Measurements from ENCODE around the gene CRYGD.
"Not testable (repeated sequence)": the region's sequence is repeated elsewhere in the genome, so short reads cannot be mapped to it uniquely, and the experiment has no call there.

Gene CRYGD

GRCh38 chr2:208124013-208124715 is at the start of gene CRYGD:
CRYGD (minus strand) TSS chr2:208124524; CDS start chr2:208124473, 51 bp downstream.
- DNase-seq (ENCODE audit: low read depth in 3 of 3, low spot score in 1 of 3): not testable (repeated sequence)

- DNase-seq (ENCODE audit: low read depth in 3 of 3, low spot score in 1 of 3): no peak
Measured at GRCh38 chr2:208172125-208172524, 47.8 kb upstream of the CRYGD start.

- no peak for DNase-seq (ENCODE audit: low read depth in 3 of 3, low spot score in 1 of 3)
Measured at GRCh38 chr2:208164951-208165755, 40.8 kb upstream of the CRYGD start.

- DNase-seq (ENCODE audit: low read depth in 3 of 3, low spot score in 1 of 3): no peak
Measured at GRCh38 chr2:208163489-208163888, 39.2 kb upstream of the CRYGD start, which contains the start of gene CRYGA. CRYGA (minus strand) TSS chr2:208163589; CDS start chr2:208163556, 33 bp downstream.

GRCh38 chr2:208156439-208156838 is 32.1 kb upstream of the CRYGD start:
- DNase-seq (ENCODE audit: low read depth in 3 of 3, low spot score in 1 of 3): no peak

GRCh38 chr2:208153156-208153555 is 28.8 kb upstream of the CRYGD start:
- DNase-seq (ENCODE audit: low read depth in 3 of 3, low spot score in 1 of 3): no peak

- no peak for DNase-seq (ENCODE audit: low read depth in 3 of 3, low spot score in 1 of 3)
Measured at GRCh38 chr2:208150956-208151355, 26.6 kb upstream of the CRYGD start.

- no peak for DNase-seq (ENCODE audit: low read depth in 3 of 3, low spot score in 1 of 3)
Measured at GRCh38 chr2:208150094-208150493, 25.8 kb upstream of the CRYGD start.

GRCh38 chr2:208148803-208149202 is 24.5 kb upstream of the CRYGD start:
- no peak for DNase-seq (ENCODE audit: low read depth in 3 of 3, low spot score in 1 of 3)

- no peak for DNase-seq (ENCODE audit: low read depth in 3 of 3, low spot score in 1 of 3)
Measured at GRCh38 chr2:208147759-208148158, 23.4 kb upstream of the CRYGD start.

GRCh38 chr2:208147008-208147407 is 22.7 kb upstream of the CRYGD start:
- no peak for DNase-seq (ENCODE audit: low read depth in 3 of 3, low spot score in 1 of 3)

GRCh38 chr2:208146006-208146405 is 21.7 kb upstream of the CRYGD start, which contains the start of gene CRYGB:
CRYGB (minus strand) TSS chr2:208146158; CDS start chr2:208146120, 38 bp downstream.
- no peak for DNase-seq (ENCODE audit: low read depth in 3 of 3, low spot score in 1 of 3)

- DNase-seq (ENCODE audit: low read depth in 3 of 3, low spot score in 1 of 3): no peak
Measured at GRCh38 chr2:208142925-208143799, 18.8 kb upstream of the CRYGD start.

GRCh38 chr2:208142240-208142924 is 18.1 kb upstream of the CRYGD start:
- no peak for DNase-seq (ENCODE audit: low read depth in 3 of 3, low spot score in 1 of 3)

GRCh38 chr2:208139447-208139846 is 15.1 kb upstream of the CRYGD start:
- DNase-seq (ENCODE audit: low read depth in 3 of 3, low spot score in 1 of 3): no peak

- DNase-seq (ENCODE audit: low read depth in 3 of 3, low spot score in 1 of 3): not testable (repeated sequence)
Measured at GRCh38 chr2:208138334-208138733, 14.0 kb upstream of the CRYGD start.

GRCh38 chr2:208136716-208137094 is 12.4 kb upstream of the CRYGD start:
- DNase-seq (ENCODE audit: low read depth in 3 of 3, low spot score in 1 of 3): no peak

- no peak for DNase-seq (ENCODE audit: low read depth in 3 of 3, low spot score in 1 of 3)
Measured at GRCh38 chr2:208135794-208136715, 11.7 kb upstream of the CRYGD start.

GRCh38 chr2:208134928-208135586 is 10.7 kb upstream of the CRYGD start:
- no peak for DNase-seq (ENCODE audit: low read depth in 3 of 3, low spot score in 1 of 3)

Measured in stimulated activated CD4-positive, alpha-beta T cell treated with anti-CD3 and anti-CD28 coated beads, TNF-alpha, amount 100 ng/mL, for 1 hour (primary cell).